Mesenchymal stem cell (in vitro differentiated cells and primary cell): ENCODE results near the gene CEP85L.

Source experiments
- DNase-seq: peaks from one replicate; pipeline ENCODE4 v3.0.0-alpha.2; 2013
- H2AFZ ChIP-seq: one replicate; pipeline ENCODE4 v1.6.1; 2013; ENCODE audit warnings: low read depth, mild to moderate bottlenecking, control low read depth, inconsistent platforms, low read length, moderate library complexity
- H2AK5ac ChIP-seq: 2 replicates; pipeline ENCODE4 v1.6.1; 2013; ENCODE audit warnings: low read length, moderate library complexity, mild to moderate bottlenecking, inconsistent platforms; ENCODE audit not compliant: severe bottlenecking
- H2BK120ac ChIP-seq: one replicate; pipeline ENCODE4 v1.6.1; 2013; ENCODE audit warnings: low read depth, mild to moderate bottlenecking, inconsistent platforms, low read length, moderate library complexity
- H2BK12ac ChIP-seq, 2 experiments: one replicate each; pipeline ENCODE4 v1.6.1; 2013; ENCODE audit warnings: inconsistent platforms in 2 of 2, low read length in 2 of 2, mild to moderate bottlenecking in 2 of 2, moderate library complexity in 2 of 2, control low read depth in 1 of 2
- H2BK15ac ChIP-seq: one replicate; pipeline ENCODE4 v1.6.1; 2013; ENCODE audit warnings: mild to moderate bottlenecking, low read depth, inconsistent platforms; ENCODE audit not compliant: poor library complexity, severe bottlenecking
- H2BK5ac ChIP-seq: 2 replicates; pipeline ENCODE4 v1.6.1; 2013; ENCODE audit warnings: low read depth, mild to moderate bottlenecking, low read length, control low read depth, inconsistent platforms; ENCODE audit not compliant: poor library complexity, severe bottlenecking
- H3K14ac ChIP-seq, 2 experiments: one replicate each; pipeline ENCODE4 v1.6.1; 2013; ENCODE audit warnings: inconsistent platforms in 2 of 2, low read length in 2 of 2, control low read depth in 1 of 2, mild to moderate bottlenecking in 1 of 2, moderate library complexity in 1 of 2
- H3K18ac ChIP-seq, 2 experiments: one replicate each; pipeline ENCODE4 v1.6.1; 2013; ENCODE audit warnings: inconsistent platforms in 2 of 2, low read length in 2 of 2, control low read depth in 1 of 2, low read depth in 1 of 2, mild to moderate bottlenecking in 1 of 2
- H3K23ac ChIP-seq, 2 experiments: one replicate each; pipeline ENCODE4 v1.6.1; 2013; ENCODE audit warnings: inconsistent platforms in 2 of 2, low read length in 2 of 2, mild to moderate bottlenecking in 2 of 2, moderate library complexity in 2 of 2, control low read depth in 1 of 2
- H3K27ac ChIP-seq: 2 replicates; pipeline ENCODE4 v1.5.1; 2013; ENCODE audit warnings: mild to moderate bottlenecking, moderate library complexity, low read length, control low read depth, inconsistent platforms; ENCODE audit not compliant: poor library complexity, severe bottlenecking
- H3K27me3 ChIP-seq, 2 experiments: 2 replicates each; pipeline versions ENCODE4 v1.6.1 to v1.7.0; 2013; ENCODE audit warnings: low read length in 2 of 2, mild to moderate bottlenecking in 2 of 2, moderate library complexity in 2 of 2, control low read depth in 1 of 2, inconsistent platforms in 1 of 2; ENCODE audit not compliant: control insufficient read depth in 1 of 2, insufficient read depth in 1 of 2
- H3K36me3 ChIP-seq, 2 experiments: 2 replicates each; pipeline versions ENCODE4 v1.6.1 to v1.7.0; 2013; ENCODE audit warnings: low read length in 2 of 2, control low read depth in 1 of 2, inconsistent platforms in 1 of 2, low read depth in 1 of 2, mild to moderate bottlenecking in 1 of 2; ENCODE audit not compliant: insufficient read depth in 2 of 2, control insufficient read depth in 1 of 2
- H3K4ac ChIP-seq, 2 experiments: one replicate each; pipeline ENCODE4 v1.6.1; 2013; ENCODE audit warnings: inconsistent platforms in 2 of 2, low read length in 2 of 2, mild to moderate bottlenecking in 2 of 2, moderate library complexity in 2 of 2, control low read depth in 1 of 2, low read depth in 1 of 2
- H3K4me1 ChIP-seq: 2 replicates; pipeline ENCODE4 v1.6.1; 2013; ENCODE audit warnings: low read depth, low read length, control low read depth; ENCODE audit not compliant: control insufficient read depth, insufficient read depth
- H3K4me2 ChIP-seq: 2 replicates; pipeline ENCODE4 v1.6.1; 2013; ENCODE audit warnings: low read length, mild to moderate bottlenecking, inconsistent platforms; ENCODE audit not compliant: poor library complexity, severe bottlenecking
- H3K4me3 ChIP-seq, 2 experiments: 2 replicates each; pipeline versions ENCODE4 v1.5.1 to v1.7.0; 2013; ENCODE audit warnings: low read length in 2 of 2, mild to moderate bottlenecking in 2 of 2, control low read depth in 1 of 2, low read depth in 1 of 2; ENCODE audit not compliant: insufficient read depth in 1 of 2
- H3K79me1 ChIP-seq: replicated peaks from 2 replicates; pipeline ENCODE4 v1.6.1; 2013; ENCODE audit warnings: mild to moderate bottlenecking, control low read depth, low read length, inconsistent platforms; ENCODE audit not compliant: poor library complexity, severe bottlenecking
- H3K9ac ChIP-seq: 2 replicates; pipeline ENCODE4 v1.7.0; 2013; ENCODE audit warnings: mild to moderate bottlenecking, low read length, moderate library complexity
- H3K9me3 ChIP-seq: 2 replicates; pipeline ENCODE4 v1.7.0; 2013; ENCODE audit warnings: mild to moderate bottlenecking, low read length; ENCODE audit not compliant: control insufficient read depth
- H4K8ac ChIP-seq: one replicate; pipeline ENCODE4 v1.6.1; 2013; ENCODE audit warnings: inconsistent platforms, mild to moderate bottlenecking, low read length, moderate library complexity
- H4K91ac ChIP-seq: one replicate; pipeline ENCODE4 v1.6.1; 2013; ENCODE audit warnings: mild to moderate bottlenecking, low read length, inconsistent platforms
- WGBS: methylation state at CpG from one replicate; pipeline ENCODE4 v1.1.7; 2013; ENCODE audit warnings: mixed read lengths; 5-methylcytosine and 5-hydroxymethylcytosine counted together

Gene CEP85L

DNA sequence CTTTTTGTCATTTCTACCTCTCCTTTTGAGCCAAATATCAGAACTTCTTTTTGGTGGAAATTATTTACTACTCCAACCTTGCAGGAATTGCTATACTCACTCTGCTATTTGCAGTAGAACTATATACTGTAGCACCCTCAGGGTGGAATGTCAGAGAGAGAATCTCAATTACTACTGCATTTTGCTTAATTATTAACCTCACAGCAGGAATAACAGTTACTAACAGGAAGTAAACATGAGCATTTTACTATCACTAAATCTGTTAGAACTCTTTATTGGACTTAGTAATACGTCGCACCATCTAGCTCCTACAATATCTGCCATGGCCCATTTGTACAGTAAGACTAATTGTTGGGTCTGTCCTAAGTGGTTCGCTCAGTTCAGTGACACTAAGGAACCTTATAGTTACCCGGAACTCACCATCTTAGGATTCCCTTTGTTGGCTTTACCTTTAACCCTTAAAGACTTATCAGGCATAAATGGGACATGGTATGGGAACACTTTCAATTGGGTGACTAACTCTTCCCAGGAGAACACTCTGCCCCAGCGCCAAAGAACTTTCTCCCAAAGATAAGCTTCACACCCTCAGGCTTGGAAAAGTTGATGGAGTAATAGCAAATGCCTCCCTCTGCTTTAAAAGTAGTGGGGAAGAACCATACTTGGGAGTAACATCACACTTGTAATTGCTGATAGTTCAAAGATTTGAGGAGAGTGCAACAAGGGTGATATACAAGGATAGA is 64.5 kb downstream of the CEP85L start:
- H2BK120ac ChIP-seq = no peak overlapping the region
- H3K9me3 ChIP-seq = no peaks in the 10 kb centered on the region
- H3K23ac ChIP-seq = no peak overlapping the region
- no peak overlapping the region for H3K4me3 ChIP-seq
- no peak overlapping the region for H3K4ac ChIP-seq
- no peak overlapping the region for H2AK5ac ChIP-seq
- H4K8ac ChIP-seq = no peak overlapping the region
- H3K4me1 ChIP-seq = peaks cover 2% of the 10 kb centered on the region
- no peak overlapping the region for H4K91ac ChIP-seq
- H3K18ac ChIP-seq = no peak overlapping the region
- WGBS = 97% methylated on average over 3 of the region's 5 CpGs
- H2AFZ ChIP-seq = no peak overlapping the region
- no peak overlapping the region for H3K27ac ChIP-seq
- H2BK12ac ChIP-seq = no peak overlapping the region
- no peaks in the 10 kb centered on the region for H3K36me3 ChIP-seq
- DNase-seq = no peak
- no peak overlapping the region for H2BK5ac ChIP-seq
- no peak overlapping the region for H3K9ac ChIP-seq
- peaks cover 42% of the 10 kb centered on the region for H3K79me1 ChIP-seq
- no peak overlapping the region for H3K4me2 ChIP-seq
- no peak overlapping the region for H2BK15ac ChIP-seq
- no peak overlapping the region for H3K14ac ChIP-seq
- no peaks in the 10 kb centered on the region for H3K27me3 ChIP-seq

DNA sequence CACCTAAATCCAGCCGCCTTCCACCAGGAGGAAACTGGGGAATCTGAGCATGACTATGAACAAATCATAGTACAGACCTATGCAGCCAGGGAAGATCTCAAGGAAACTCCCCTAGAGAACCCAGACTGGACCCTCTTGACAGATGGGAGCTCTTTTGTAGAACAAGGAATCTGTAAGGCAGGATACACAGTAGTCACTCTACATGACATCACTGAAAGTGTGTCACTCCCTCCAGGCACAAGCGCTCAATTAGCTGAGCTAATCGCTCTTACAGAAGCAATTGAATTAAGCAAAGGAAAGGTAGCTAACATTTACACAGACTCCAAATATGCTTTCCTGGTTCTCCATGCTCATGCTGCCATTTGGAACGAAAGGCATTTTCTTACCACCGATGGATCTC is 66.5 kb downstream of the CEP85L start:
- Histone ChIP-seq H2BK15ac (no peak overlapping the region), H3K36me3 (no peaks in the 10 kb centered on the region), H4K8ac (no peak overlapping the region), H3K27ac (no peak overlapping the region), H3K9ac (no peak overlapping the region), H2BK5ac (no peak overlapping the region), H2AK5ac (no peak overlapping the region), H3K4me1 (peaks cover 3% of the 10 kb centered on the region), H2BK120ac (no peak overlapping the region), H2AFZ (no peak overlapping the region), H3K79me1 (peaks cover 43% of the 10 kb centered on the region), H3K4me3 (no peak overlapping the region), H3K27me3 (no peaks in the 10 kb centered on the region), H3K4ac (no peak overlapping the region), H3K23ac (no peak overlapping the region), H2BK12ac (no peak overlapping the region), H3K9me3 (no peaks in the 10 kb centered on the region), H3K14ac (no peak overlapping the region), H3K4me2 (no peak overlapping the region), H3K18ac (no peak overlapping the region), H4K91ac (no peak overlapping the region)
- WGBS = 97% methylated on average over 5 of the region's 5 CpGs
- DNase-seq = no peak

DNA sequence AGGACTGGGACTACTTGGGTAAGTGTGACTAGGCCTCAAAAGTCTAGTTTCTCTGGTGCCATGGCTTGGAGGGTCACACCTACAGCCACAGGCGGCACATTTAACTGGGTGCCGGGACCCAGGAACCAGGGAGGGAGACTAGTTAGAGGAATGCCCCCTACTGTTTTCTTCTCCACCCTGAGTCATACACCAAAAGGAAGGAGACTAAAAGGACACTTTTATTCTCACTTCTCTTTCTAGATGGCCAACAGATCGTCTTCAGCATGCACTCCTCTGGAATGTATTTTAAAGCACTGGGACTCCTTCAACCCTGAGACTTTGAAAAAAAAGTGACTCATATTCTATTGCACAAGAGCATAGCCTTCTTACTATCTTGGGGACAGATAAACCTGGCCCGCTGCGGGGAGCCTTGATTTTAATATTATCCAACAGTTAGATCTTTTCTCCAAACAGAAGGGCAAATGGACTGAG is 69.9 kb downstream of the CEP85L start:
- no peak overlapping the region for H2BK5ac ChIP-seq
- no peak overlapping the region for H2AK5ac ChIP-seq
- H3K4me1 ChIP-seq = peaks cover 3% of the 10 kb centered on the region
- no peaks in the 10 kb centered on the region for H3K36me3 ChIP-seq
- no peak overlapping the region for H3K23ac ChIP-seq
- peak overlapping the region; percentile 69 for H3K9ac ChIP-seq
- H3K9me3 ChIP-seq = peaks cover 16% of the 10 kb centered on the region
- H2BK120ac ChIP-seq = no peak overlapping the region
- H4K91ac ChIP-seq = no peak overlapping the region
- H3K27me3 ChIP-seq = no peaks in the 10 kb centered on the region
- no peak overlapping the region for H2BK12ac ChIP-seq
- no peak overlapping the region for H3K4me2 ChIP-seq
- H3K79me1 ChIP-seq = peaks cover 53% of the 10 kb centered on the region
- H3K14ac ChIP-seq = no peak overlapping the region
- H3K18ac ChIP-seq = peak overlapping the region in 1 of 2 experiments; percentile 73
- WGBS = 62% methylated on average over 5 of the region's 5 CpGs
- no peak overlapping the region for H4K8ac ChIP-seq
- peak; percentile 86 for DNase-seq
- H3K4me3 ChIP-seq = peak overlapping the region in 1 of 2 experiments; percentile 14
- no peak overlapping the region for H3K27ac ChIP-seq
- no peak overlapping the region for H2BK15ac ChIP-seq
- no peak overlapping the region for H2AFZ ChIP-seq
- H3K4ac ChIP-seq = no peak overlapping the region

DNA sequence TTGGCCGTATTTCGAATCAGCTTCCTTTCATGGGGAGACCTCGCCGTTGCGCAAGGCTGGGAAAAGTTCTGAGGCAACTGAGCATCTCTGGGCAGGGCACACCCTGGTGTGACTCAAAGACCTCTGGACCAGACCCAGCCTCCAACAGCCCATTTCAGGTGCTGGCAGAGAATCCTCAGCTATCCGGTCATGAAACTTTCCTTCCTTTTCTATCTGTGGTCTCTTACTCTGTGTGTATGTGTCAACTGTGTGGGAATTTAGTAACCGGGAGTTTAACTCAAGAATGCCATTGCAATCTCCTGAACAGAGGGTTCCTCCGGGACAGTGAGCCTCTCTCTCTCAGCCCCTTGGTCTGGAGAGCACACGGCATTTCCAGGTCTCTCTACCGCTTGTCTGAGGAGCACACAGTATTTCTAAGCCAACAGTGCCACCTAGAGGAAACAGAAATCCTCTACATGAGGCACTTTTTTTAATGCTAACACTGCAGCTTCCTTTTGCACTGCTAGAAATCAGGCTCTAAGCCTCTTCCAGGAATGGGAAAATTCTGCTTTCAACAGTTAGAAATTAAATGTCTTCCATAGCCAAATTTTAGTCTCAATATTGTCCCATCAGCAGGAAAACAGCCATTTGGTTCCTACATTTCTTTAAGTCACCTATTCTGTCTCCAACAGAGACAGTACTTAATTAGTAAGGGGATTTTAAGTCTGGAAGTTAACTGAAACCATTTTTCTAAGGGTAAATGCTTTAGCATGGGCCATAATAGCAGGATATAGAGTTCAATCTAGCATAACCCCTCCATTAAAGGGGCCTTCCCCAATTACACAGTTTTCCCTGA is 70.6 kb downstream of the CEP85L start:
- Histone ChIP-seq H2BK5ac (no peak overlapping the region), H3K4me1 (peaks cover 1% of the 10 kb centered on the region), H3K4me2 (no peak overlapping the region), H3K79me1 (peaks cover 58% of the 10 kb centered on the region), H4K8ac (no peak overlapping the region), H3K27me3 (no peaks in the 10 kb centered on the region), H2AFZ (no peak overlapping the region), H3K18ac (no peak overlapping the region), H4K91ac (no peak overlapping the region), H2BK120ac (no peak overlapping the region), H2AK5ac (no peak overlapping the region), H3K4ac (peak overlapping the region in 1 of 2 experiments; percentile 37), H3K23ac (no peak overlapping the region), H3K4me3 (peak overlapping the region in 1 of 2 experiments; percentile 45), H2BK15ac (no peak overlapping the region), H3K27ac (no peak overlapping the region), H3K9ac (peak overlapping the region; percentile 69), H3K9me3 (peaks cover 16% of the 10 kb centered on the region), H3K14ac (no peak overlapping the region), H2BK12ac (no peak overlapping the region), H3K36me3 (no peaks in the 10 kb centered on the region)
- peak; percentile 79 for DNase-seq
- 59% methylated on average over 9 of the region's 10 CpGs for WGBS
